Tibial nerve (tissue), 4 donors: ENCODE data around the gene SMAD6. TPM values are rescaled to one million over a fixed set of nuclear protein-coding genes. Genes with fewer than 3 reads are reported as not detected.

Experiments
- DNase-seq, 2 donors: peaks; one replicate each; pipeline ENCODE4 v3.0.0-alpha.2; 2019; ENCODE audit warnings: low spot score in 2 of 2
- H3K27ac ChIP-seq, 4 donors: fragments of 200-600 bp; sonication (generic) in 3 of 4; one replicate each; pipeline ENCODE4 v1.5.1; 2017 to 2019; ENCODE audit warnings: mild to moderate bottlenecking in 1 of 4
- H3K27me3 ChIP-seq, 2 donors: fragments of 200-600 bp; sonication (generic) in 1 of 2; one replicate each; pipeline versions ENCODE4 v1.5.1 to v1.6.0; 2017 to 2019
- H3K36me3 ChIP-seq, 3 donors: fragments of 200-600 bp; sonication (generic); one replicate each; pipeline ENCODE4 v1.5.1; 2018 to 2019
- H3K4me1 ChIP-seq, 4 donors: fragments of 200-600 bp; sonication (generic) in 3 of 4; one replicate each; pipeline ENCODE4 v1.5.1; 2017 to 2019
- H3K4me3 ChIP-seq, 4 donors: fragments of 200-600 bp; sonication (generic) in 3 of 4; one replicate each; pipeline ENCODE4 v1.5.1; 2017 to 2019; ENCODE audit warnings: mild to moderate bottlenecking in 1 of 4, moderate library complexity in 1 of 4
- H3K9me3 ChIP-seq, 4 donors: fragments of 200-600 bp; sonication (generic) in 3 of 4; one replicate each; pipeline ENCODE4 v1.5.1; 2017 to 2019
- EP300 ChIP-seq, 2 donors: sonication (generic); formaldehyde crosslinking; IDR thresholded peaks; one replicate each; pipeline ENCODE4 v1.6.1; 2017; ENCODE audit warnings: antibody characterized with exemption in 2 of 2, mild to moderate bottlenecking in 1 of 2
- POLR2A ChIP-seq, 2 donors: fragments of 450-650 bp; IDR thresholded peaks; one replicate each; pipeline ENCODE4 v1.6.1; 2017; ENCODE audit warnings: antibody characterized with exemption in 2 of 2, mild to moderate bottlenecking in 2 of 2, moderate library complexity in 2 of 2
- WGBS, 2 donors: methylation state at CpG; one replicate each; pipeline ENCODE4 v1.1.5; 2018; 5-methylcytosine and 5-hydroxymethylcytosine counted together
- total RNA-seq, 4 donors: library from RNA; depleted of rRNA; stranded (reverse); fragments of >200 nt; gene quantifications; one replicate each; pipeline ENCODE4 v1.1.0, GENCODE V29; 2016
- TF ChIP-seq, protein P1 (sequence below), 5 experiments: fragments of 200-600 bp in 3 of 5; fragments of 450-650 bp in 2 of 5; sonication (generic) in 3 of 5; IDR thresholded peaks; one replicate each; pipeline ENCODE4 v1.5.1; 2016 to 2019; ENCODE audit warnings: antibody characterized with exemption in 5 of 5, mild to moderate bottlenecking in 3 of 5, moderate library complexity in 2 of 5

The SMAD6 gene
- total RNA-seq, 4 donors from 2014 or later: 41.9 to 57.2 (median 48.6) TPM

DNA sequence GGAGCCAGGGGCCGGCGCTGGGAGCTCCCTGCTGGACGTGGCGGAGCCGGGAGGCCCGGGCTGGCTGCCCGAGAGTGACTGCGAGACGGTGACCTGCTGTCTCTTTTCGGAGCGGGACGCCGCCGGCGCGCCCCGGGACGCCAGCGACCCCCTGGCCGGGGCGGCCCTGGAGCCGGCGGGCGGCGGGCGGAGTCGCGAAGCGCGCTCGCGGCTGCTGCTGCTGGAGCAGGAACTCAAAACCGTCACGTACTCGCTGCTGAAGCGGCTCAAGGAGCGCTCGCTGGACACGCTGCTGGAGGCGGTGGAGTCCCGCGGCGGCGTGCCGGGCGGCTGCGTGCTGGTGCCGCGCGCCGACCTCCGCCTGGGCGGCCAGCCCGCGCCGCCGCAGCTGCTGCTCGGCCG, 1.5 kb downstream of the SMAD6 start:
- Histone ChIP-seq H3K36me3 (peaks cover 0 to 5% (median 0%) of the 10 kb centered on the region in 3 donors), H3K27me3 (no peaks in the 10 kb centered on the region), H3K4me1 (peaks cover 0 to 60% (median 25%) of the 10 kb centered on the region in 4 donors), H3K4me3 (peak overlapping the region; percentile 57 to 90 (median 82)), H3K9me3 (no peaks in the 10 kb centered on the region), H3K27ac (peak overlapping the region in 3 of 4 donors; percentile 79 to 87 (median 83))
- 0% methylated on average over 20 of the region's 59 CpGs; no CpG with 5 or more reads in 1 of the 2 donors for WGBS, 2 donors
- no peak for DNase-seq
- TF ChIP-seq EP300 (IDR thresholded peaks at IDR 0.05): no peak
- TF ChIP-seq, protein P1, sequence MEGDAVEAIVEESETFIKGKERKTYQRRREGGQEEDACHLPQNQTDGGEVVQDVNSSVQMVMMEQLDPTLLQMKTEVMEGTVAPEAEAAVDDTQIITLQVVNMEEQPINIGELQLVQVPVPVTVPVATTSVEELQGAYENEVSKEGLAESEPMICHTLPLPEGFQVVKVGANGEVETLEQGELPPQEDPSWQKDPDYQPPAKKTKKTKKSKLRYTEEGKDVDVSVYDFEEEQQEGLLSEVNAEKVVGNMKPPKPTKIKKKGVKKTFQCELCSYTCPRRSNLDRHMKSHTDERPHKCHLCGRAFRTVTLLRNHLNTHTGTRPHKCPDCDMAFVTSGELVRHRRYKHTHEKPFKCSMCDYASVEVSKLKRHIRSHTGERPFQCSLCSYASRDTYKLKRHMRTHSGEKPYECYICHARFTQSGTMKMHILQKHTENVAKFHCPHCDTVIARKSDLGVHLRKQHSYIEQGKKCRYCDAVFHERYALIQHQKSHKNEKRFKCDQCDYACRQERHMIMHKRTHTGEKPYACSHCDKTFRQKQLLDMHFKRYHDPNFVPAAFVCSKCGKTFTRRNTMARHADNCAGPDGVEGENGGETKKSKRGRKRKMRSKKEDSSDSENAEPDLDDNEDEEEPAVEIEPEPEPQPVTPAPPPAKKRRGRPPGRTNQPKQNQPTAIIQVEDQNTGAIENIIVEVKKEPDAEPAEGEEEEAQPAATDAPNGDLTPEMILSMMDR (IDR thresholded peaks at IDR 0.05): no peak
- no peak for TF ChIP-seq POLR2A (IDR thresholded peaks at IDR 0.05)

DNA sequence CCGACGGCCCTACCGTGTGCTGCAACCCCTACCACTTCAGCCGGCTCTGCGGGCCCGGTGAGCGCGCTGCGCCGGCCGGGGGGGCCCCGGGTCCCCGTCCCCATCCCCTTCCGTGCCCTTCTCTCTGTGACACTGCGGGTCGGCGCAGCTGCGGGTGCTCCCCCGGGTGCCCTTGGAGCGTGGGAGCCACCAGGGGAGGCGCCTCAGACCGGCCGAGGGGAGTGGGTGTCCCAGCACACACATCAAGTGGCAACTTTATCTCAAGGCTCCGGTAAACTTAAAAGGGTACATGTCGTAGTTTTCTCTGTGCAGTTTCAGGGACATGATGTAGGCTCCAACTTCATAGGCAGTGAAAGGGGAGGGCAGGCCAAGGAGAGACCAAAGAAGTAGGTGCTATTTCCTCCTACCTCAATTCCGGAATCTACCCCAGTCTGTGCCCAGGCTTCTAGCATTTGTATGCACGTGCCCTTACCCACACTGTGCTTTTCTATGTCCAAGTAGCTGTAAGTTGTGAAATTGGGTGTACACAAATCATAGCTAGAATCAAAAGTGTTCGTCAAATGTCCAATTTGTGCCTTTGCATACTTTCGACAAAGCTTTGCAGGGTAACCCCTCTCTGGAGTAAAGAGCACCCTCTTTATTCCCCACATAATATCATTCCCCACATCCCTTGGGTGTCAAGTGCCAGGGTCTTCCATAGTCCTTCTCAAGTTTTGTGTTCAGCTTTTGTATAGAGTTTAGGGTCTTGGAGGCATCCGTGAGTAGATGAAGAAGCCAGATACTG, 2.2 kb downstream of the SMAD6 start:
- 7 to 30% methylated on average over 7 to 30 of the region's 30 CpGs for WGBS, 2 donors
- H3K9me3 ChIP-seq: no peaks in the 10 kb centered on the region
- peaks cover 0 to 5% (median 0%) of the 10 kb centered on the region in 3 donors for H3K36me3 ChIP-seq
- H3K27me3 ChIP-seq: no peaks in the 10 kb centered on the region
- TF ChIP-seq EP300 (IDR thresholded peaks at IDR 0.05): no peak
- TF ChIP-seq POLR2A (IDR thresholded peaks at IDR 0.05): no peak
- TF ChIP-seq, protein P1 (IDR thresholded peaks at IDR 0.05): no peak
- H3K27ac ChIP-seq: peak overlapping the region in 2 of 4 donors; percentile 83 to 87
- H3K4me1 ChIP-seq: peaks cover 0 to 62% (median 25%) of the 10 kb centered on the region in 4 donors
- DNase-seq: no peak
- H3K4me3 ChIP-seq: peak overlapping the region; percentile 57 to 90 (median 82)

DNA sequence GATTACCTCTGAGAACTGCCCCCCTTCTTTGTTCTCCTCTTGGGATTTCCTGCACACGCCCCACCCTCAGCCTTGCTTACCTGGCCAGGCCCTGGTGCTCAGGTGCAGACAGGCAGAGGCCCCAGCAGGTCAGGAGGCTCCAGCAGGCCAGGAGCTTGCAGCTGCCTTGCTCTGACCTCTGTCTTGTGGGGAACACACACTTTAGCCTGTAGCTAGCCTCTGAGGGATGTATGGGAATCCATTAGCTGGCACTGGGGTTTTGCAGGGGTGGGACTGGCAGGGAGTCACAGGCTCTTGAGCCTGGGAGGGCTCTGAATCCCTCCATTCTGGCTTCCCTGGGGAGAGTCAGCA, 2.7 kb downstream of the SMAD6 start:
- Histone ChIP-seq H3K27ac (peak overlapping the region in 2 of 4 donors; percentile 17 to 87), H3K27me3 (no peaks in the 10 kb centered on the region), H3K9me3 (no peaks in the 10 kb centered on the region), H3K36me3 (peaks cover 0 to 5% (median 0%) of the 10 kb centered on the region in 3 donors), H3K4me1 (peaks cover 0 to 64% (median 25%) of the 10 kb centered on the region in 4 donors), H3K4me3 (peak overlapping the region in 3 of 4 donors; percentile 80 to 90 (median 84))
- WGBS, 2 donors: 75 to 86% methylated on average over 1 of the region's 1 CpG
- DNase-seq: no peak
- TF ChIP-seq EP300 (IDR thresholded peaks at IDR 0.05) (no peak), POLR2A (IDR thresholded peaks at IDR 0.05) (no peak)
- TF ChIP-seq, protein P1 (IDR thresholded peaks at IDR 0.05): no peak

DNA sequence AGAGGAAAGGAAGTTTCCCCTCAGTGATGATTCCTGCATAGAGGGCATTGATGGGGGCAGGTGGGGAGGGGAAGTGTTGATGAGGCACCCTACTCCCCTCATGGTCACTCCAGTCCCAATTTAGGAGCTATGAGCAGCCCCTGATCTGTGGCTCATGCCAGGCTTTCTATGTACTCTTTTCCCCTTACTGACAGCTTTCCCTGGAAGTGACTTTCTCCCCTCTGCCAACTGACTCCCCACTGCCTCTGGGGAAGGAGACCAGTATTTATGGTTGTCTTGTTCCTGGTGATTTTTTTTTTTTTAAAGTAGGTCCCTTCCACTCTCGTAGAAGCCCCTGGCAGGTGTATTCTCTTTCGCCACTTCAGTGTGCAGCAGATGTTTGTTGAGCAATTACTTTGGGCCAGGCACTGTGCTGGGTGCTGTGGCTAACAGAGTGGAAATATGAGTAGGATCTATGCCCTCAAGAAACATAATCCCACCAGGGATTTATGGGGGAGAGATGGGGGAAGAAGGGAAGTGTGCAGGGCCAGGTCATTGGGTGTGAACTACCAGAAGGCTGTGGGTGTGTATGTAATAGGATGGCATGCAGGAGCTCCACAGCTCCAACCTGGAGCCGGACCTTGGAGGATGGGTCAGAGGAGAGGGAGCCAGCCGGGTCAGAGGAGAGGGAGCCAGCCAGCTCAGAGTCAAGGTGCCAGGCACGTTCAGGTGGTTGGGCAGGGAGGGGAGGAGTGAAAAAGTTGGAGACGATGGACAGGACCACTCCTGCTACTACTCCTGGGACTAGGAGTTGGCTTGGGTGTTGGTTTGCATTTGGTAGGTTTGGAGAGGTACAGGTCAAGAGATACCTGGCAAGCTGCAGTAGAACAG, 3.5 kb downstream of the SMAD6 start:
- Histone ChIP-seq H3K36me3 (peaks cover 0 to 5% (median 0%) of the 10 kb centered on the region in 3 donors), H3K4me1 (peaks cover 0 to 67% (median 23%) of the 10 kb centered on the region in 4 donors), H3K9me3 (no peaks in the 10 kb centered on the region), H3K27ac (peak overlapping the region in 2 of 4 donors; percentile 17 to 87), H3K27me3 (no peaks in the 10 kb centered on the region), H3K4me3 (peak overlapping the region in 3 of 4 donors; percentile 80 to 90 (median 84))
- TF ChIP-seq EP300 (IDR thresholded peaks at IDR 0.05) (no peak), POLR2A (IDR thresholded peaks at IDR 0.05) (no peak)
- TF ChIP-seq, protein P1 (IDR thresholded peaks at IDR 0.05): no peak
- 85 to 90% methylated on average over 6 of the region's 6 CpGs for WGBS, 2 donors
- no peak for DNase-seq
